Neutrophil (primary cell): ENCODE data around the gene MOB2.
"Not testable (repeated sequence)": the region's sequence is repeated elsewhere in the genome, so short reads cannot be mapped to it uniquely, and the experiment has no call there.

ENCODE experiments used
- H3K27ac ChIP-seq: fragments of 200-600 bp; sonication (generic); 2 replicates; pipeline ENCODE4 v1.5.1; 2016; ENCODE audit warnings: mild to moderate bottlenecking, moderate library complexity
- H3K27me3 ChIP-seq: fragments of 200-600 bp; sonication (generic); 2 replicates; pipeline ENCODE4 v1.6.0; 2016; ENCODE audit warnings: mild to moderate bottlenecking
- H3K36me3 ChIP-seq: fragments of 200-600 bp; sonication (generic); 2 replicates; pipeline ENCODE4 v1.5.1; 2017
- H3K4me1 ChIP-seq, 2 experiments: fragments of 200-600 bp in 1 of 2; sonication (generic) in 1 of 2; 1 replicate in 1 of 2; 2 replicates in 1 of 2; pipeline versions ENCODE4 v1.5.1 to v1.6.1; 2013 to 2016; ENCODE audit warnings: low read depth in 1 of 2, low read length in 1 of 2, mild to moderate bottlenecking in 1 of 2, moderate library complexity in 1 of 2; ENCODE audit not compliant: control insufficient read depth in 1 of 2, insufficient read depth in 1 of 2
- H3K4me3 ChIP-seq, 2 experiments: fragments of 200-600 bp in 1 of 2; sonication (generic) in 1 of 2; 1 replicate in 1 of 2; 2 replicates in 1 of 2; pipeline ENCODE4 v1.5.1; 2013 to 2016; ENCODE audit warnings: low read depth in 1 of 2, low read length in 1 of 2, mild to moderate bottlenecking in 1 of 2, moderate library complexity in 1 of 2
- H3K9me3 ChIP-seq: fragments of 200-600 bp; sonication (generic); 2 replicates; pipeline ENCODE4 v1.5.1; 2016
- CTCF ChIP-seq: fragments of 200-600 bp; sonication (generic); IDR thresholded peaks from 2 replicates; pipeline ENCODE4 v1.5.1; 2016; ENCODE audit warnings: antibody characterized with exemption

The MOB2 gene

GRCh38 chr11:1516273-1517067 is 29.9 kb upstream of the MOB2 start:
- Histone ChIP-seq H3K27ac (no peak overlapping the region), H3K4me3 (no peak overlapping the region), H3K9me3 (no peaks in the 10 kb centered on the region)

GRCh38 chr11:1515082-1516060 is 28.8 kb upstream of the MOB2 start:
- H3K4me1 ChIP-seq: no peaks in the 10 kb centered on the region

More at GRCh38 chr11:1516273-1517067, 29.9 kb upstream of the MOB2 start:
- H3K4me1 ChIP-seq: no peaks in the 10 kb centered on the region
- H3K36me3 ChIP-seq: no peaks in the 10 kb centered on the region
- no peak for TF ChIP-seq CTCF
- no peaks in the 10 kb centered on the region for H3K27me3 ChIP-seq

GRCh38 chr11:1514336-1515061 is 27.9 kb upstream of the MOB2 start:
- H3K4me1 ChIP-seq: no peaks in the 10 kb centered on the region

More at GRCh38 chr11:1515082-1516060, 28.8 kb upstream of the MOB2 start:
- H3K9me3 ChIP-seq: no peaks in the 10 kb centered on the region
- H3K27ac ChIP-seq: no peak overlapping the region
- TF ChIP-seq CTCF: peak; percentile 53
- no peaks in the 10 kb centered on the region for H3K36me3 ChIP-seq
- H3K4me3 ChIP-seq: no peak overlapping the region
- H3K27me3 ChIP-seq: no peaks in the 10 kb centered on the region

GRCh38 chr11:1513326-1514296 is 27.0 kb upstream of the MOB2 start:
- no peaks in the 10 kb centered on the region for H3K4me1 ChIP-seq

More at GRCh38 chr11:1514336-1515061, 27.9 kb upstream of the MOB2 start:
- Histone ChIP-seq H3K4me3 (no peak overlapping the region), H3K36me3 (no peaks in the 10 kb centered on the region), H3K9me3 (no peaks in the 10 kb centered on the region), H3K27me3 (no peaks in the 10 kb centered on the region), H3K27ac (no peak overlapping the region)
- no peak for TF ChIP-seq CTCF

GRCh38 chr11:1512531-1513258 is 26.1 kb upstream of the MOB2 start:
- not testable (repeated sequence) for H3K4me1 ChIP-seq, H3K4me3 ChIP-seq, H3K27ac ChIP-seq, H3K27me3 ChIP-seq, H3K9me3 ChIP-seq, H3K36me3 ChIP-seq

More at GRCh38 chr11:1513326-1514296, 27.0 kb upstream of the MOB2 start:
- Histone ChIP-seq H3K36me3 (no peaks in the 10 kb centered on the region), H3K27ac (no peak overlapping the region), H3K4me3 (no peak overlapping the region), H3K27me3 (no peaks in the 10 kb centered on the region), H3K9me3 (no peaks in the 10 kb centered on the region)
- TF ChIP-seq CTCF: no peak
